ENCODE measurements around the gene KIF6.
"Not testable (repeated sequence)": the region's sequence is repeated elsewhere in the genome, so short reads cannot be mapped to it uniquely, and the experiment has no call there.

KIF6 gene

DNA sequence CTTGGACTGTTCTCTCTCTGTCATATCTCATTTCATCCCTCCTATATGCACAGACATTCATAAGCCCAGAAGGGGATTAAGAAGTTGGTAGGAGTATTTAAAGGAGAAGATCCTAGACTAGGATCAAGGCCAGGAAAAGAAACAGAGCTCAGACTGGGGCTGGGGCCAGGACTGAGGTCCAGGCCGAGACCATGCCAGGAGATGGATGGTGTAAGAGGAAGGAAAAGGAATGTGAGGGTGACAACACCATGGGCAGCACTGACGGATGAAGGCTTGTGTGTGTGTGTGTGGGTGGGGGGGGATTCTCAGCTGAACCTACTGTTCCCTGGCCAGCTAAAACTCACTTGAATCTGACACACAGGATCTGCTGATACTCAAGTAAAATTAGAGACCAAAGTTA, 182.1 kb downstream of the KIF6 start:
- no peak for DNase-seq

DNA sequence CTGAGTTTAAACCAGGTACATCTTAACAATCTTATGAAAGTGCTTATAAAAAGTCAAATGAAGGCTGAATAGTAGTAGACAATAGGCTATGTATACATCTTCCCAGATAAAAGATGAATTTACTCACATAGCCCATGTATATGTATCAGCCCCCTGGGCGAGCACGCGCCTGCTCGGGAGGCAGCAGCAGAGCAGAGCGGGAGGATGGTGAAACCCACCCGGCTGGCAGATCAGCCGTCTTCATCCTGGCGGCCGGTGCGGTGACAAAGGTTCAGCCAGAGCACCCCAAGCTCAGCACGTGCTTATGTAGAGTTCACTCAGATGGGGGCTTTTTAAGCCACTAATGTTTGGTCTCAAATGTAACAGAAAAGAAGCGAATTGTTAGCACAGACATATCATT, 184.8 kb downstream of the KIF6 start:
- DNase-seq = no peak

DNA sequence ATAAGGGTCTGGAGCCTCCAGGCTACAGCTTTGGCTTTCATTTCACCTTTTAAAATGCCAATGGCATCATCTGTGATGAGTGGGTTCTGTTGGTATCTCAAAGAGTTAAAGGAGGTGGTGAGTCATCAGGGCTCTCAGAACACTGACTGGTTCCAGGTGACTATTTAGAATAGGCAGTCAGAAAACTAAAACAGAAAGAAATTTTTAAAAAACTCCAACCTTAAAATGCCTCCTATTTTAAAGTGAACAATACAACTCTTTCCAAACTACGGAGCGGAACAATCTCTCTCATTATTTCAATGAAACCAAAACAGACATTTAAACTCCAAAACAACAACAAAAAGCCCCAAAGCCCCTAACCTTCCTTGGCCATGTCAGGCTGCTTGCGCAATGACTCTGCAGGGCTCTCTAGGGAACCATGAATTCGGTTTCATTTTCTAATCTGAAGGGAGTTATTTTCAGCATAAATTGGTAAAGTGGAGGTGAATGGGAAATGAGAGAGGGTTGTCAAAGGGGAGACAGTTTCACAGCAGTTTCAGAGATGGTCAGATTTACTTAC, 194.9 kb downstream of the KIF6 start:
- no peak for DNase-seq

DNA sequence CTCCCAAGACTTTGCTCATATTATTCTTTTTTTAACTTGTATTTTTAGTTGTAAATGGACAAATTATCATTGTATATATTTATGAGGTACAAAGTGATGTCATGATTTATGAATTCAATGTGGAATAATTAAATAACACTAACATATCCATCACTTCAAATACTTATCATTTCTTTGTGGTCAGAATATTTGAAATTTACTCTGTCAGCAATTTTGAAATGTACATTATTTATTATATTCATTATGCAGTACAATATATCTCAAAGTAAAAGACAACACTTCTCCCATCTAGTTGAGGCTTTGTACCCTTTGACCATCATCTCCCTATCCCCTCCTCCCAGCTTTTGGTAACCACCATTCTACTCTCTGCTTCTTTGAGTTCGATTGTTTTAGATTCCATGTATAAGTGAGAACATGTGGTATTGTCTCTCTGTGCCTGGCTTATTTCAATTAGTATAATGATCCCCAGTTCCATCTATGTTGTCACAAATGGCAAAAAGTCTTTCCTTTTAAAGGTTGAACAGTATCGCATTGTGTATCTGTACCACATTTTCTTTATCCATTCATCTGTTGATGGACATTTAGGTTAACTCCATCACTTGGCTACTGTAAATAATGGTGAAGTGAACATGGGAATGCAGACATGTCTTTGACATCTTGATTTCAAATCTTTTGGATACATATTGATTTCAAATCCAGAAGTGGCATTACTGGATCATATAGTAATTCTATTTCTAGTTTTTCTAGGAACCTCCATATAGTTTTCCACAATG, 197.2 kb downstream of the KIF6 start:
- no peak for DNase-seq

DNA sequence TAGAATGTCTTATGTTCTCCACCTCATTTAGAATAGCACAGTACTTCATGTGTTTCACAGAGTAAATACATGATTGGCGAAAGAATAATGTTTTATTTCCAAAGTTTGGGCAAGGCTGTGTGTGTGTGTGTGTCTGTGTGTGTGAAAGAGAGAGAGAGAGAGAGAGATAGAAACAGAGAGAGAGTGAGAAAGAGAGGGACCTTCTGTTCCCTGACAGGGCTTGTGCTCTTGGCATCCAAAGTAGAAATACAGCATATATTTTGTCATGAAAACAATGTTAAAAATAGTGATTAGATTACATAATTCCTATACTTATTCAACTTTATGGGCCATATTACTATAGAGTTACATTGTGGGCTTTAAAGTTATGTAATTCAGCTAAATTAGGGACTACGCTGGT, 201.2 kb downstream of the KIF6 start:
- DNase-seq = no peak

DNA sequence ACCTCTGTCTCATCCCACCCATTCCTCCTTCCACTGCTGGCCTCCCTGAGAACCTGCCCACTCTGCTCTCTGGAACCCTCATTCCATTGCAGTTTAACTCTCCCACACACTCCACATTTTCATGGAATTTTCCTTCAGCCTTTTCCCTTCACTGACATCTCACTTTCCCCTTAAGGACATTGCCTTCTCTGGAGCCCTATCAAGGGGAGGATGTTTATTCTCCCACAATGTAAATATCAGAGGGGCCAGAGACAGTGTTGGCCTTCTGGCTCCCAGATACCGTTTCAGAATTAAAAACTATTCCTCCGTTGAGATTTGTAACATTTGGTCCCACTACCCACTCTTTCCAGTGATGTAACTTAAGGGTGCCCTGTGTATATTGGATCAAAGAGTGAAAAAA, 203.2 kb downstream of the KIF6 start:
- no peak for DNase-seq

DNA sequence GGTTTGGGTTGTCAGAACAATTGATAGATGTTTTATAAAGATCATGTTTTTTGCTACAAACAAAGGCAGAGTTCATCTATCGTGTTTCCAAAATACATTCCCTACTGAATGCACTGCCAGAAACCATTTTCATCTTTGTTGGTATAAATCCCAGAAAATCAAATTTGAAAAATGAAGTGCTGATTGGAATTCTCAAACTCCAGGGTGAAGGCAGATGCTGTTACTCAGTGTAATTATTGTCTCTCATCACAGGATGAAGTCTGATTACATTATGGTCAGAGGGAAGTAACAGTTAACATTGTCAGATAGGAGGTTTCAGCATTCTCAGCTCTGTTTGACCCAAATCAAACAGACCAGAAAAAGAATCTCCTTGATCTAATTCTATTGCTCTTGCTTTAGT, 204.3 kb downstream of the KIF6 start:
- no peak for DNase-seq

DNA sequence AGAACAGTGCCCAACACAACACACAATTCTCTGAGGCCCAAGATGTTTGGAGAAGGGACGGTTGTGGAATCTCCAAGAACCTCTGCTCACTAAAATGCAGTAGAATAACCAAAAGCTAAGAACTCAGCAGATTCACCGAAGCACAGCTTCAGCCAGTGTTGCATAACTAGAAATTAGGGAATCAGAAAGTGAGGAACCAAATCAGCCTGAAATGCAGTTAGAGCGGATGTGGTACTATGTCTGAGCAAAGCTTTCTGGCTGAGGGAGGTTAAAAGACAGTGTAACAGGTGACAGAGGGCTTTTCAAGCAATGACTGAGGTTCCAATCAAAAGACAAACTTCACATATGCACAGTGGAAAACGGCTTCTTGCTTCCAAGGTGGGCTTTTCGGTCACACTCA, 204.8 kb downstream of the KIF6 start:
- DNase-seq = no peak

DNA sequence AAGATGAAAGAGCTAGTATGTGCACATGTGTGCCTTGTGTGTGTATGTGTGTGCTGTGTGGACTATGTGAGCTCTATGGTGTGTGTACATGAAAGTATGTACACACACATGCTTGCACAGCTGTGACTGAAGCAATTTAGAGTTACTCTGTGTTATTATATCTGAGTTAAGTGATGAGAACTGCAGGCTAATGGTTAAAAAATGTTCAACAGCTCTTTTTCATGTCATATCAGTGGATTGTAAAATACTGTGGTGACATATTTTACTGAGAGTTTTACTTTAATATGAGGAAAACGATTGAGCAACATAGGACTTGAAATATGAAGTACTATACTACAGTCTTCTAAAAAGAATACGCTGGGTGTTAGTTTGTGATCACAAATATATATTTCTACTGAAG, 207.0 kb downstream of the KIF6 start:
- DNase-seq = no peak

DNA sequence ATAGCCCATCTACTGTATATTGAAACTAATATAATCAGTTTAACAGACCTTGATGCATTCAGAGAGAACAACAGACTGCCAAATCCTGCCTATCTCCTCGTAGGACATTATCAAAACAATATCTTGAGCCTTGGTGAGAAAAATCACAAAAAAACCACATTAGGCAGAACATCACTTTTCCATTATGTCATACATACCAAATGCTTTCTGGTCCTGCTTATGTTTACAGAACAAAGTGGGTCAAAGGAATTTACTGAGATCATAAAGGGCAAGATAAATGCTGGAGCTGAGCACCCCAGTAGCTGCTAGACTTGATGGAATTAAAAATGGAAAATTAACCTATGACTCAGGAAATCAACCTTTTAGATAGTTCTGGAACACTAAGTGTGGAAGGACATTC, 207.5 kb downstream of the KIF6 start:
- DNase-seq = no peak

DNA sequence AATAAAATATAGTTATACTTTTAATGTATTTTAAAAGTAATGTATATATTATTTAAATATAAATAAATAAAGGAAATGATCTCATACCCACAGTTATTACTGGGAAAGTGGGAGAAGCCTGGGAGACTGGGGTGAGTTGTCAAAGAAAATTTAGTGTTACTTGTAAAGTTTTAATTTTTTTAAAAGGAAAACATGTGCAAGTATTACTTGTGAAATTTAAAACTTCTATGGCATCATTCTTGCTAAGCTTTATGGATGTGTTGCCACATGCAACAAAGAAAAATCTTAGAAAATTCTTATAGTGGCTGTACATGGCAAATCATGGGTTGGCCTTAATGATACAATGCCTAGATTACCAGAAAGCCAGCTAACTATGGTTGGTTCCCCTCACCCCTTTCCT, 208.7 kb downstream of the KIF6 start:
- DNase-seq = no peak

DNA sequence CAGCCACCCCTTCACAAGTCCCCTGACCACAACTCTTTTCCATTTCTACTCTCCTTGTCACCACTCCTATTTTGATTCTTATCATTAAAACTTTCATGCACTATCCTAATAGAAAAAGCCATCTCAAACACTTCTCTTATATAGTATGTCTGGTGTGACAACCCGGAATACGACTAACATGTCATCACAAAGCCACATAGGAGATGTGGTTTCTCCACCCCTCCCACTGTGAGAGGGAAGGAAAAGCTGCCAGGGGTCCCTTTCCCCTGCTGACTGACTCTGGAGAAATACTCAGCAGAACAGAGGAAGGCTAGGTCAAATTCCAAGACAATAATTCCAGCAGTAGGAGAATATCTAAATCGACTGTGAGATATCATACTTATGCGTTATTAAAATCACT, 209.7 kb downstream of the KIF6 start:
- DNase-seq = no peak

DNA sequence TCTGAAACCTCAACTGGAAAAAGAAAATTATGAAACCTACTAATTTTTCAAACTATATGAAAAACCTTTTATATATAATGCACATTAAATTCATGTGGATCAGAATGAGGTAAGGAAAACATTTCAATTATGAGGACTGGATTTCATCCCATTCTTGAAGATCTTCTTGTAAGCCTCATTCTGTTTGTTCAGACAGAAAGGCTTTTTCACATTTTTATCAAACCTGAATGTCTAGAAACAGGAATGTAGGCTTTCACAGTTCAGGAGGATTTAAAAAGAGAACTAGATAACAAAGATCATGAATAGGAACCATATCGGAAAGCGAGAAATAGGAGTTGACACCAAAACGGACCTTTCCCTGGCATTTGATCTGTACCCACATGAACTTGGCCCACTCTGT, 210.2 kb downstream of the KIF6 start:
- DNase-seq = no peak

DNA sequence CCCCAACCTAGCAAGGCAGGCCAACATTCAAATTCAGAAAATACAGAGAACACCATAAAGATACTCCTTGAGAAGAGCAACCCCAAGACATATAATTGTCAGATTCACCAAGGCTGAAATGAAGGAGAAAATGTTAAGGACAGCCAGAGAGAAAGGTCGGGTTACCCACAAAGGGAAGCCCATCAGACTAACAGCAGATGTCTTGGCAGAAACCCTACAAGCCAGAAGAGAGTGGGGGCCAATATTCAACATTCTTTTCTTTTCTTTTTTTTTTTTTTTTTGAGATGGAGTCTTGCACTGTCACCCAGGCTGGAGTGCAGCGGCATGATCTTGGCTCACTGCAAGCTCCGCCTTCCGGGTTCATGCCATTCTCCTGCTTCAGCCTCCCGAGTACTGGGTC, 215.4 kb downstream of the KIF6 start:
- not testable (repeated sequence) for DNase-seq

DNA sequence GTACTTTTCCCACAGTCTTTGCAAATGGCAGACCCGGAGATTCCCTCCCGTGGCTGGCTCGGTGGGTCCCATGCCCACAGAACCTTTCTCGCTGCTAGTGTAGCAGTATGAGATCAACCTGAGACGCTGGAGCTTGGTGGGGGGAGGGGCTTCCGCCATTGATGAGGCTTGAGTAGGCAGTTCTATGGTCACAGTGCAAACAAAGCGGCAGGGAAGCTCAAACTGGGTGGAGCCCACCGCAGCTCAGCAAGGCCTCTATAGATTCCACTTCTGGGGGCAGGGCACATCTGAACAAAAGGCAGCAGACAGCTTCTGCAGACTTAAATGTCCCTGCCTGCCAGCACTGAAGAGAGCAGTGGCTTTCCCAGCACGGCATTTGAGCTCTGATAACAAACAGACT, 216.7 kb downstream of the KIF6 start:
- no peak for DNase-seq

DNA sequence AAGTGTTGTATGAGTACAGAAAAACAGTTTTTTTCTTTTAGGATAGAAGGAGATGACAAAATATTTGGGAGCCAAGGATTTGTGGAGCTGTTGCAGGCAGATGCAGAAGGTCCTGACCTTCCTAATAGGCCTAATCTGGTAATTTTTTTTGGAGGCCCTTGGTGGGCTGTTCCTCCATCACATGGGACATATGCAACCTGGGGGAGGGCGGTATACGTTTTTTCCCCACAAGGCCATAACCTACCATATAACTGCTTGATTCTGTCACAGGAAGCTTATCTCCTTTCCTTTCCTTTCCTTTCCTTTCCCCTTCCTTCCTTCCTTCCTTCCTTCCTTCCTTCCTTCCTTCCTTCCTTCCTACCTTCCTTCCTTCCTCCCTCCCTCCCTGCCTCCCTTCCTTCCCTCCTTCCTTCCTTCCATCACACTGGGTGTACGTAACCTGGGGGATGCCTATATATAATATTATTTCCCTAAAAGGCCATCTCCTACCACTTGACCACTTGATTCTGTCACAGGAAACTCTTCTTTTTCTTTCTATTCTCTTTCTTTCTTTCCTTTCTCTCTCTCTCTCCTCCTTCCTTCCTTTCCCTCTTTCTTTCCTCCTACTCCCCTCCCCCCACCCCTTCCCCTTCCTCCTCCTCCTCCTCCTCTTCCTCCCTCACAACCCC, 217.7 kb downstream of the KIF6 start:
- DNase-seq = no peak

DNA sequence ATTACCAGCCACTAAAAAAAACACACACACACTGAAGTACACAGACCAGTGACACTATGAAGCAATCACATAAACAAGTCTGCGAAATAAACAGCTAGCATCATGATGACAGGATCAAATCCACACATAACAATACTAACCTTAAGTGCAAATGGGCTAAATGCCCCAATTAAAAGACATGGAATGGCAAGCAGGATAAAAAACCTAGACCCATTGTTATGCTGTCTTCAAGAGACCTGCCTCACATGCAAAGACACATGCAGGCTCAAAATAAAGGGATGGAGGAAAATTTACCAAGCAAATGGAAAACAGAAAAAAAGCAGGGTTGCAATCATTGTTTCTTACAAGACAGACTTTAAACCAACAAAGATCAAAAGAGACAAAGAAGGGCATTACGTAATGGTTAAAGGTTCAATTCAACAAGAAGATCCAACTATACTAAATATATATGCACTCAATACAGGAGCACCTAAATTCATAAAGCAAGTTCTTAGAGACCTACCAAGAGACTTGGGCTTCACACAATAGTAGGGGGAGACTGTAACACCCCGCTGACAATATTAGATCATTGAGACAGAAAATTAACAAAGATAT, 222.7 kb downstream of the KIF6 start:
- DNase-seq = not testable (repeated sequence)

DNA sequence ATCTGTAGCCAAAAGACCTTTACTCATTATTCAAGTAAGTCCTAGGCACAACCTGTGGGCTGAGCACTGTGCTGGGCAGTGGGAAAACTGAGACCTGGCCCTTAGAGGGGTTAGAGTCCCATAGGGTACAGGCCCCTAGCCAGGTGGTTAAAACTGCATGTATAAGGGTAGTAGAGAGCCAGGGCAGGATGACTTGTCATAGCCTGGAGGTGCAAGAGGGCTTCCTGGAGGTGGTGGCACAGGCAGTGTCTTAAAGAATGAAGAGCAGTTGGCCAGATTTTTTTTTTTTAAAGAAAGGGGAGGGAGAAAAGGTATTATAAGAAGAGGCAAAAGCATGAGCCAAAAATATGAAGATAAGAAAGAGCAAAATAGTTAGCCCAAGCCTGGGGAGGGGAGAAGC, 226.2 kb downstream of the KIF6 start:
- no peak for DNase-seq

DNA sequence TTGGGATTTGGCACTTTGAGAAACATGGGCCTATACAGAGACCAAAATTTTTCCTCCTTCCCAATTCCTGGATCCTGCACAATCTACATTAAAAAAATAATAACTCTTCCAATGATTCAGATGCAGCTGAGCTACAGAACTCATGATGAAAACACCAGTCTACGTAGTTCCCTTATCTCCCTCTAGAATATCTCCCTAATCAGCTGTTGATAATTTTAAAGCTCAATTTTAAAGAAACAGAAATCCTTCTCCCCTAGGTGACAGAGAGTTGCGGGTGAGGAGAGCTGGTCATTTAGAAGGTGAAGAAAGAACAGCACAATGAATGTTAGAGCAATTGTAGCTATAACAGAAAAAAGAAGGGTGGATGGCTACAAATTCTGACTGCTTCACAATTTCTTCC, 227.1 kb downstream of the KIF6 start:
- DNase-seq = no peak

DNA sequence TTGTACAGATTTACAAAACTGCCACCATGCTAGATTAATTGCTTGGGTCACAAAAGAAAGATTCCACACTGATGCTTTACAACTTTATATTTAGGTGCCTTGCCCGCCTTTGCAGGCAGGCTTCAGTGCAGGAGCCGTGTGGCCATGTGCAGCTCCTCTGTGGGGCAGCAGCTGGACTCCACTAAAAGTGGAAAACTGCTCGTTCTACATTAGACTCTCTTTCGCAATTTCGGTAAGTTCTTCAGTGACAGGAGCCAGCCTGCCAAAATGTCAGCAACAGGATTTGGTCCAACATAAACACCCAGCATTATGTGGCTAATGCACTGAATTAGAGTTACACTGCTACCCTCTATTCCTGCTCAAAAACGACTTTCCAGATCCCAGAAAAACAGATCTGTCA, 228.3 kb downstream of the KIF6 start:
- no peak for DNase-seq

DNA sequence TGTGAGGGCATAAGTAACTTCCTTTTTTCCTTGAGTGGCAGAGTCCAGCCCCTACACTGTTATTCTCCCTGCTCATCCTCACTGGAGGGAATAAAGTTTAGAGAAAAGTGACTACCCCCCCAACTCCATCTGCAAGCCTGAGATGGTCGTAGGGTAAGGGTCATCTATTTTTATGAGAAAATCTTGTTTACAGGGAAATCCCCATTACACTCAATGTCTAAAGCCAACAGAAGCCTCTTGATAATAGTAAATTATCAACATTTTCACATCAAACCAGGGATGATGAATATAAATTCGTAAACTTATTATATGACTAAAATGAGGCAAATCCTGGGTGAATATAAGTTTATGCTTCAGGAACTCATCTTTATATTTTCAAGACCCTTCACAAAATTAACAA, 228.8 kb downstream of the KIF6 start:
- no peak for DNase-seq

DNA sequence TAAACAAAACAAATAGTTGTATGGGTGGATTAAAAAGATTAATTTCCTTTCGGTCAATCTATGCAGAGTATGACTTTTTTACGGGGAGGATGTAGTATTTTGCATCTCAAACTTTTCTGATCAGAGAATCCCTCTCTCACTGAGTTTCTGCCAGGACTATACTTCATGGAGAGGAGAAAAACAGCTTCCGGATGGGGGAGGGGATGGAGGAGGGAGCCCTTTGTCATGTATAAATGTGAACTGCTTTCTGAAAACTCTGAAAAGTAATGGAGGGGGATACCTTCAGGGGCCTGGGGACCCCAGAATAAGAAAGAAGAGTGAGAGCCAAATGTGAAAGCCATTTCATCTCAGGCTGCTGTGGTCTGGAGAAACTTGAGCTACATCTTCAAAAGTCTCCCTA, 229.6 kb downstream of the KIF6 start:
- DNase-seq = no peak

DNA sequence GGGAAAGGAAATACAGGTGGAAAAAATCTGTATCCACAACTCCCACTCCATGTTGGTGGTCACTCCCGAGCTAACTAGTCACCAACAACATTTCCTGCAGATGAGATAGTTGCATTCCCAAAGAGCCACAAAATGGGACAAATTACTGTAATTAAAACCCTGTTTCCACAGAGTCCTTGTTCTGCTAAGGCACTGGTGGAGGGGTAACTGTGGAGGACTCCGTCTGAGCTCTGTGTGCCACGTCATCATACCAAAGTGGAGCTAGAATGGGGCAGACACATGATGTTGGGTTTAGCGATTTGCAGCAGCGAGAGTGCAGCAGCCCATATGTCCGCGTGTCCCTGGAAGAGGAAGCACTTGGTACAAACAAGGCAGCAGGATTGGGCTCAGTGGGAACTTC, 230.2 kb downstream of the KIF6 start:
- DNase-seq = no peak

DNA sequence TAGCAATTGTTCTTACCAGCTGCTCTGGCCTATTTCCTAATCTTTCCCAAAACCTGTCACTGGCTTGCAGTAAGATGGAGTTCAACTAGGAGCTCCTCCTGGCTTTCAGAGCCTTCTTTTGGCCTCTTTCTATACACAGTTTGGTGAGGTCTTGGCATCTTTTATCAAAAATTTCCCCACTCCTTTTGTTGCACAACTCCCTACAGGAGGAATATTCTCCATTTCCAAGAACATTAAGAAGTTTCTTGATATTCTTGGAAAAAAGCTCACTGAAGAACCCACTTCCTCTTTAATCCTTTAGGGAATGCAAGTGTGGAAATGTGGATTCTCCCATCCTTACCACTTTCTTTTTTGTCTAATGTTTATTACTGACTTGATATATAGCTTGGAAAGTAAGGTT, 231.4 kb downstream of the KIF6 start:
- DNase-seq = no peak
